ENCODE measurements around the gene IPO11. TPM values are rescaled to one million over a fixed set of nuclear protein-coding genes. Genes with fewer than 3 reads are reported as not detected.

IPO11 gene
- total RNA-seq, 1 experiment from 2014 or later, result 47.1 TPM

DNA sequence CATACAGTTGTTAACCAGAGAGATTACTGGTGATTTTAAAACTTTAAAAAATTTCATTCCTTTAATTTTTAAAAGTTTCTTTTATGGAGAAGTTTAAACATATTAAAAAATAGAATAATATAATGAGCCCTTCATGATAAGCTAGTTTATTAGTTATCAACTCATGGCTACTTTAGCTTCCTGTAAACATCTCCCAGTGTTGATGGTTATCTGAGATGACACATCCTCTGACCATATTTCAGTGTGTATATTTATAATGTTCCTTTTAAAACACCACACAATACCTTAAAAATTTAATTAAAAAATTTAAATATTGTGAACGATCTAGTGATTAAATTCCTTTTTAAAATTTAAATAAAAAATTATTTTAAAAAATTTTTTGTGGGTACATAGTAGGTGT lies 74.1 kb downstream of the IPO11 start:
- H2AFZ ChIP-seq, result no peak overlapping the region
- H3K4me1 ChIP-seq (replicated peaks; ENCODE audit: insufficient read depth), result no peaks in the 10 kb centered on the region
- H3F3A ChIP-seq (ENCODE audit: insufficient read depth, low read depth), result no peaks in the 10 kb centered on the region
- no peaks in the 10 kb centered on the region for H3K9me2 ChIP-seq (ENCODE audit: insufficient read depth)
- no peak overlapping the region for H3K4me2 ChIP-seq
- no peaks in the 10 kb centered on the region for H3K79me2 ChIP-seq (ENCODE audit: low read depth)
- intact Hi-C loops (cut with micrococcal nuclease; ENCODE audit: unreplicated experiment), result no loop called here
- ChIA-PET CTCF (no interaction called here), POLR2A (ENCODE audit: unreplicated experiment) (no interaction called here)
- TF ChIP-seq, protein P1, sequence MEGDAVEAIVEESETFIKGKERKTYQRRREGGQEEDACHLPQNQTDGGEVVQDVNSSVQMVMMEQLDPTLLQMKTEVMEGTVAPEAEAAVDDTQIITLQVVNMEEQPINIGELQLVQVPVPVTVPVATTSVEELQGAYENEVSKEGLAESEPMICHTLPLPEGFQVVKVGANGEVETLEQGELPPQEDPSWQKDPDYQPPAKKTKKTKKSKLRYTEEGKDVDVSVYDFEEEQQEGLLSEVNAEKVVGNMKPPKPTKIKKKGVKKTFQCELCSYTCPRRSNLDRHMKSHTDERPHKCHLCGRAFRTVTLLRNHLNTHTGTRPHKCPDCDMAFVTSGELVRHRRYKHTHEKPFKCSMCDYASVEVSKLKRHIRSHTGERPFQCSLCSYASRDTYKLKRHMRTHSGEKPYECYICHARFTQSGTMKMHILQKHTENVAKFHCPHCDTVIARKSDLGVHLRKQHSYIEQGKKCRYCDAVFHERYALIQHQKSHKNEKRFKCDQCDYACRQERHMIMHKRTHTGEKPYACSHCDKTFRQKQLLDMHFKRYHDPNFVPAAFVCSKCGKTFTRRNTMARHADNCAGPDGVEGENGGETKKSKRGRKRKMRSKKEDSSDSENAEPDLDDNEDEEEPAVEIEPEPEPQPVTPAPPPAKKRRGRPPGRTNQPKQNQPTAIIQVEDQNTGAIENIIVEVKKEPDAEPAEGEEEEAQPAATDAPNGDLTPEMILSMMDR (conservative IDR thresholded peaks at IDR 0.05), result no peak
- TF ChIP-seq EZH2 (IDR thresholded peaks at IDR 0.05; ENCODE audit: low read depth), result no peak
- peaks cover 4% of the 10 kb centered on the region; the same call in 1 of the 2 replicates for H3K36me3 ChIP-seq (ENCODE audit: low read depth)
- DNase-seq, result no peak
- H3K4me3 ChIP-seq, result no peak overlapping the region
- no peaks in the 10 kb centered on the region for H3K9me3 ChIP-seq (ENCODE audit: insufficient read depth, low read depth)
- no peaks in the 10 kb centered on the region for H3K27me3 ChIP-seq (ENCODE audit: insufficient read depth, low read depth)
- no TSS peak for BruUV-seq (replicated peaks)
- no peak overlapping the region for H3K27ac ChIP-seq
- H4K20me1 ChIP-seq (ENCODE audit: insufficient read depth), result no peaks in the 10 kb centered on the region; the same call in none of the 2 replicates

DNA sequence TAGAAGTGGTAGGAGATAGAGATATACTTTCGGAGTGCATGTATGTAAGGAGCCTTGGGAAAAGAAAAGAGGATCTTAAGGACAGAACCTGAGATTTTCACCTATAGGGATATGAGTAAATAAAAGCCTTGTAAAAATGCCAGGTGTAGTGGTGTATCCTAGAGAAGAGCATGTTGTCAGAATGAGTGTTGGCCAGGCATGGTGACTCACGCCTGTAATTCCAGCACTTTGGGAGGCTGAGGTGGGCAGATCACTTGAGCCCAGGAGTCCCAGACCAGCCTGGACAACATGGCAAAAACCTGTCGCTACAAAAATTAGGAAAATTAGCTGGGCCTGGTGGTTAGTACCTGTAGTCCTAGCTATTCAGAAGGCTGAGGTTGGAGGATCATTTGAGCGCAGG lies 76.0 kb downstream of the IPO11 start:
- H3F3A ChIP-seq (ENCODE audit: insufficient read depth, low read depth), result no peaks in the 10 kb centered on the region
- ChIA-PET CTCF (no interaction called here), POLR2A (ENCODE audit: unreplicated experiment) (no interaction called here)
- no peak overlapping the region for H2AFZ ChIP-seq
- no peaks in the 10 kb centered on the region; the same call in 1 of the 2 replicates for H4K20me1 ChIP-seq (ENCODE audit: insufficient read depth)
- intact Hi-C loops (cut with micrococcal nuclease; ENCODE audit: unreplicated experiment), result no loop called here
- H3K36me3 ChIP-seq (ENCODE audit: low read depth), result no peaks in the 10 kb centered on the region; the same call in 1 of the 2 replicates
- no peaks in the 10 kb centered on the region for H3K27me3 ChIP-seq (ENCODE audit: insufficient read depth, low read depth)
- no peaks in the 10 kb centered on the region for H3K9me2 ChIP-seq (ENCODE audit: insufficient read depth)
- no peaks in the 10 kb centered on the region for H3K4me1 ChIP-seq (replicated peaks; ENCODE audit: insufficient read depth)
- no TSS peak for BruUV-seq (replicated peaks)
- H3K4me2 ChIP-seq, result no peak overlapping the region
- H3K4me3 ChIP-seq, result no peak overlapping the region
- DNase-seq, result no peak
- H3K79me2 ChIP-seq (ENCODE audit: low read depth), result no peaks in the 10 kb centered on the region
- no peaks in the 10 kb centered on the region for H3K9me3 ChIP-seq (ENCODE audit: insufficient read depth, low read depth)
- TF ChIP-seq, protein P1 (conservative IDR thresholded peaks at IDR 0.05), result no peak
- TF ChIP-seq EZH2 (IDR thresholded peaks at IDR 0.05; ENCODE audit: low read depth), result no peak
- H3K27ac ChIP-seq, result no peak overlapping the region

DNA sequence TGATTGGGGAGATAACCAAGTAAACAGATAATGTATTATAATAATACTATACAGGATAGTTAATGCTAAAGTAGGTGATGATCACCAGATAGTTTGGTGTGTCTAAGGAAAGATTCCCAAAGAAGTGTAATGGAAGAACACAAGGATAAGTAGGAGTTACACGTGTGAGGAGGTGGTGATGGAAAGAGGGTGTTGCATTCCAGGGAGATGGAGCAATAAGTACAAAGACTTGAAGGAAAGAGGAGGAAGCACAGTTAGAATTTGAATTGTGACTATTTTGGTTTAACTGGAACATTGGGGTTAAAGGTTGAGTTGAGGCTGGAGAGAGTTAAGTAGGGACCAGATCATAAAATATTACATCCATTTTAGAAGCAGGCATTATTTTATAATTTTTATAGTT lies 76.9 kb downstream of the IPO11 start:
- Histone ChIP-seq H3K36me3 (ENCODE audit: low read depth) (0 out of 2 replicates have a peak, but pooled peaks cover 3% of the 10 kb centered on the region), H3K9me3 (ENCODE audit: insufficient read depth, low read depth) (no peaks in the 10 kb centered on the region), H3K27me3 (ENCODE audit: insufficient read depth, low read depth) (no peaks in the 10 kb centered on the region), H3K79me2 (ENCODE audit: low read depth) (no peaks in the 10 kb centered on the region), H3F3A (ENCODE audit: insufficient read depth, low read depth) (no peaks in the 10 kb centered on the region), H3K4me2 (no peak overlapping the region), H4K20me1 (ENCODE audit: insufficient read depth) (no peaks in the 10 kb centered on the region; the same call in 1 of the 2 replicates), H3K4me1 (replicated peaks; ENCODE audit: insufficient read depth) (no peaks in the 10 kb centered on the region), H3K27ac (no peak overlapping the region), H3K4me3 (no peak overlapping the region), H3K9me2 (ENCODE audit: insufficient read depth) (no peaks in the 10 kb centered on the region), H2AFZ (no peak overlapping the region)
- POLR2A ChIA-PET (ENCODE audit: unreplicated experiment), result no interaction called here
- no peak for DNase-seq
- intact Hi-C loops (cut with micrococcal nuclease; ENCODE audit: unreplicated experiment), result no loop called here
- CTCF ChIA-PET, result no interaction called here
- TF ChIP-seq, protein P1 (conservative IDR thresholded peaks at IDR 0.05), result no peak
- no peak for TF ChIP-seq EZH2 (IDR thresholded peaks at IDR 0.05; ENCODE audit: low read depth)
- no TSS peak for BruUV-seq (replicated peaks)
